Measurements from ENCODE around the gene PKN3. TPM values are rescaled to one million over a fixed set of nuclear protein-coding genes. Genes with fewer than 3 reads are reported as not detected.

Gene PKN3
- total RNA-seq, 6 donors from 2014 or later, result 4.8 to 38.8 (median 14.0) TPM

GRCh38 chr9:128712451-128713410 lies 10.4 kb downstream of the PKN3 start:
- Histone ChIP-seq H3K9me3 (no peaks in the 10 kb centered on the region), H3K27me3 (no peaks in the 10 kb centered on the region), H3K4me3 (no peak overlapping the region), H3K36me3 (peaks cover 0 to 34% (median 15%) of the 10 kb centered on the region in 4 donors), H3K4me1 (no peaks in the 10 kb centered on the region), H3K27ac (no peak overlapping the region)
- ATAC-seq (ENCODE audit: low FRiP score in 2 of 2), result peak in 1 of 2 donors; percentile 13
- WGBS, 2 donors, result 94 to 100% methylated on average over 4 to 23 of the region's 26 CpGs
- TF ChIP-seq EP300 (IDR thresholded peaks at IDR 0.05), result no peak
- TF ChIP-seq POLR2AphosphoS5 (IDR thresholded peaks at IDR 0.05), result no peak
- TF ChIP-seq CTCF (IDR thresholded peaks at IDR 0.05), result no peak
- no peak for TF ChIP-seq POLR2A (IDR thresholded peaks at IDR 0.05)
- DNase-seq, result peak in 1 of 2 donors; percentile 73

- DNase-seq (peak in 1 of 2 donors; percentile 14), ATAC-seq (ENCODE audit: low FRiP score in 2 of 2) (peak in 1 of 2 donors; percentile 8)
- H3K4me1 ChIP-seq, result no peaks in the 10 kb centered on the region
- H3K36me3 ChIP-seq, result peaks cover 0 to 34% (median 15%) of the 10 kb centered on the region in 4 donors
- H3K27me3 ChIP-seq, result no peaks in the 10 kb centered on the region
- TF ChIP-seq POLR2AphosphoS5 (IDR thresholded peaks at IDR 0.05) (no peak), CTCF (IDR thresholded peaks at IDR 0.05) (no peak), EP300 (IDR thresholded peaks at IDR 0.05) (no peak), POLR2A (IDR thresholded peaks at IDR 0.05) (no peak)
- no peak overlapping the region for H3K27ac ChIP-seq
- WGBS, 2 donors, result 93% methylated on average over 9 to 11 of the region's 13 CpGs
- no peak overlapping the region for H3K4me3 ChIP-seq
- H3K9me3 ChIP-seq, result no peaks in the 10 kb centered on the region
These were observed 11.1 kb downstream of the PKN3 start for GRCh38 chr9:128713411-128713780.

GRCh38 chr9:128713941-128714573 lies 11.8 kb downstream of the PKN3 start:
- H3K36me3 ChIP-seq, result peaks cover 0 to 34% (median 15%) of the 10 kb centered on the region in 4 donors
- no peak overlapping the region for H3K4me3 ChIP-seq
- TF ChIP-seq POLR2A (IDR thresholded peaks at IDR 0.05), result no peak
- DNase-seq (no peak), ATAC-seq (ENCODE audit: low FRiP score in 2 of 2) (no peak)
- peaks cover 0 to under 1% (median 0%) of the 10 kb centered on the region in 4 donors for H3K4me1 ChIP-seq
- WGBS, 2 donors, result 98 to 99% methylated on average over 11 to 19 of the region's 19 CpGs
- H3K27ac ChIP-seq, result no peak overlapping the region
- no peaks in the 10 kb centered on the region for H3K27me3 ChIP-seq
- H3K9me3 ChIP-seq, result no peaks in the 10 kb centered on the region

GRCh38 chr9:128714586-128715435 lies 12.5 kb downstream of the PKN3 start:
- DNase-seq, result no peak
- H3K27me3 ChIP-seq, result no peaks in the 10 kb centered on the region
- 91 to 99% methylated on average over 15 to 24 of the region's 24 CpGs for WGBS, 2 donors
- H3K4me3 ChIP-seq, result no peak overlapping the region
- H3K27ac ChIP-seq, result no peak overlapping the region
- peaks cover 0 to 36% (median 17%) of the 10 kb centered on the region in 4 donors for H3K36me3 ChIP-seq
- ATAC-seq (ENCODE audit: low FRiP score in 2 of 2), result peak in 1 of 2 donors; percentile 6
- no peaks in the 10 kb centered on the region for H3K9me3 ChIP-seq
- TF ChIP-seq EP300 (IDR thresholded peaks at IDR 0.05), result no peak
- no peak for TF ChIP-seq POLR2AphosphoS5 (IDR thresholded peaks at IDR 0.05)
- TF ChIP-seq POLR2A (IDR thresholded peaks at IDR 0.05), result no peak
- TF ChIP-seq CTCF (IDR thresholded peaks at IDR 0.05), result no peak
- H3K4me1 ChIP-seq, result peaks cover 0 to 8% (median 0%) of the 10 kb centered on the region in 4 donors

All from upper lobe of left lung (tissue), 6 donors.